Skeletal muscle tissue (tissue), 4 donors: Measurements from ENCODE around the gene HAND1. TPM values are rescaled to one million over a fixed set of nuclear protein-coding genes. Genes with fewer than 3 reads are reported as not detected.

Source experiments
- H3K27ac ChIP-seq: one replicate; pipeline ENCODE4 v1.7.0; 2013; ENCODE audit warnings: mild to moderate bottlenecking, low read depth, low read length, inconsistent platforms
- H3K27me3 ChIP-seq, 3 donors: one replicate each; pipeline ENCODE4 v1.7.0; 2013; ENCODE audit warnings: low read length in 3 of 3; ENCODE audit not compliant: control insufficient read depth in 3 of 3, insufficient read depth in 3 of 3
- H3K36me3 ChIP-seq, 3 donors: one replicate each; pipeline ENCODE4 v1.7.0; 2013; ENCODE audit warnings: low read length in 3 of 3; ENCODE audit not compliant: control insufficient read depth in 3 of 3, insufficient read depth in 3 of 3
- H3K4me1 ChIP-seq, 3 donors: one replicate each; pipeline ENCODE4 v1.7.0; 2013; ENCODE audit warnings: low read length in 3 of 3, mild to moderate bottlenecking in 3 of 3; ENCODE audit not compliant: control insufficient read depth in 3 of 3, insufficient read depth in 3 of 3
- H3K4me3 ChIP-seq, 3 donors: one replicate each; pipeline ENCODE4 v1.7.0; 2013; ENCODE audit warnings: low read length in 3 of 3
- H3K9ac ChIP-seq, 3 donors: one replicate each; pipeline ENCODE4 v1.7.0; 2013; ENCODE audit warnings: low read length in 3 of 3, mild to moderate bottlenecking in 3 of 3, moderate library complexity in 2 of 3, low read depth in 1 of 3
- H3K9me3 ChIP-seq, 3 donors: one replicate each; pipeline ENCODE4 v1.7.0; 2013; ENCODE audit warnings: low read length in 3 of 3; ENCODE audit not compliant: control insufficient read depth in 3 of 3
- total RNA-seq: library from RNA; depleted of rRNA; stranded (reverse); fragments of >200 nt; gene quantifications from one replicate; pipeline ENCODE4 v1.2.3, GENCODE V29; 2014
- donor health status: Osteomylitis.

HAND1 gene
- total RNA-seq, 1 donor from 2014 or later: not detected

GRCh38 chr5:154508114-154508513 is 30.1 kb upstream of the HAND1 start:
- peaks cover 0 to 18% (median 0%) of the 10 kb centered on the region in 3 donors for H3K27me3 ChIP-seq
- H3K4me1 ChIP-seq: no peaks in the 10 kb centered on the region
- H3K27ac ChIP-seq: no peak overlapping the region
- H3K9me3 ChIP-seq: no peaks in the 10 kb centered on the region
- no peak overlapping the region for H3K4me3 ChIP-seq
- no peak overlapping the region for H3K9ac ChIP-seq
- no peaks in the 10 kb centered on the region for H3K36me3 ChIP-seq

- Histone ChIP-seq H3K4me1 (no peaks in the 10 kb centered on the region), H3K9ac (no peak overlapping the region), H3K27ac (no peak overlapping the region), H3K9me3 (no peaks in the 10 kb centered on the region), H3K27me3 (peaks cover 7 to 27% (median 8%) of the 10 kb centered on the region in 3 donors), H3K36me3 (no peaks in the 10 kb centered on the region), H3K4me3 (no peak overlapping the region)
Observed at GRCh38 chr5:154506716-154507080, 28.7 kb upstream of the HAND1 start.

- H3K9me3 ChIP-seq: no peaks in the 10 kb centered on the region
- H3K36me3 ChIP-seq: no peaks in the 10 kb centered on the region
- no peaks in the 10 kb centered on the region for H3K4me1 ChIP-seq
- H3K27me3 ChIP-seq: peaks cover 7 to 24% (median 8%) of the 10 kb centered on the region in 3 donors
- H3K27ac ChIP-seq: no peak overlapping the region
- H3K4me3 ChIP-seq: no peak overlapping the region
- no peak overlapping the region for H3K9ac ChIP-seq
Observed at GRCh38 chr5:154506049-154506715, 28.2 kb upstream of the HAND1 start.

- H3K27me3 ChIP-seq: peaks cover 7 to 23% (median 8%) of the 10 kb centered on the region in 3 donors
- no peaks in the 10 kb centered on the region for H3K9me3 ChIP-seq
- no peaks in the 10 kb centered on the region for H3K36me3 ChIP-seq
- H3K27ac ChIP-seq: no peak overlapping the region
- no peaks in the 10 kb centered on the region for H3K4me1 ChIP-seq
- H3K9ac ChIP-seq: no peak overlapping the region
- no peak overlapping the region for H3K4me3 ChIP-seq
Observed at GRCh38 chr5:154505567-154505966, 27.5 kb upstream of the HAND1 start.

GRCh38 chr5:154503698-154504039 is 25.6 kb upstream of the HAND1 start:
- Histone ChIP-seq H3K36me3 (no peaks in the 10 kb centered on the region), H3K27me3 (peaks cover 7 to 23% (median 8%) of the 10 kb centered on the region in 3 donors), H3K27ac (no peak overlapping the region), H3K9me3 (no peaks in the 10 kb centered on the region), H3K9ac (no peak overlapping the region), H3K4me3 (no peak overlapping the region), H3K4me1 (no peaks in the 10 kb centered on the region)

- Histone ChIP-seq H3K36me3 (no peaks in the 10 kb centered on the region), H3K4me3 (no peak overlapping the region), H3K27ac (no peak overlapping the region), H3K4me1 (no peaks in the 10 kb centered on the region), H3K27me3 (peaks cover 7 to 20% (median 8%) of the 10 kb centered on the region in 3 donors), H3K9ac (no peak overlapping the region), H3K9me3 (no peaks in the 10 kb centered on the region)
Observed at GRCh38 chr5:154502180-154502579, 24.2 kb upstream of the HAND1 start.

GRCh38 chr5:154501566-154501965 is 23.5 kb upstream of the HAND1 start:
- H3K27ac ChIP-seq: no peak overlapping the region
- no peaks in the 10 kb centered on the region for H3K36me3 ChIP-seq
- H3K27me3 ChIP-seq: peaks cover 7 to 17% (median 8%) of the 10 kb centered on the region in 3 donors
- no peak overlapping the region for H3K4me3 ChIP-seq
- H3K4me1 ChIP-seq: no peaks in the 10 kb centered on the region
- H3K9me3 ChIP-seq: no peaks in the 10 kb centered on the region
- no peak overlapping the region for H3K9ac ChIP-seq

GRCh38 chr5:154498994-154499393 is 21.0 kb upstream of the HAND1 start:
- Histone ChIP-seq H3K27me3 (peaks cover 11 to 21% (median 12%) of the 10 kb centered on the region in 3 donors), H3K9me3 (no peaks in the 10 kb centered on the region), H3K36me3 (no peaks in the 10 kb centered on the region), H3K27ac (no peak overlapping the region), H3K4me1 (no peaks in the 10 kb centered on the region), H3K4me3 (no peak overlapping the region), H3K9ac (no peak overlapping the region)

GRCh38 chr5:154498591-154498990 is 20.6 kb upstream of the HAND1 start:
- no peaks in the 10 kb centered on the region for H3K9me3 ChIP-seq
- H3K36me3 ChIP-seq: no peaks in the 10 kb centered on the region
- H3K4me3 ChIP-seq: no peak overlapping the region
- no peaks in the 10 kb centered on the region for H3K4me1 ChIP-seq
- H3K27ac ChIP-seq: no peak overlapping the region
- H3K9ac ChIP-seq: no peak overlapping the region
- H3K27me3 ChIP-seq: peaks cover 13 to 23% (median 15%) of the 10 kb centered on the region in 3 donors

GRCh38 chr5:154494036-154494435 is 16.0 kb upstream of the HAND1 start:
- Histone ChIP-seq H3K27me3 (peaks cover 21 to 38% (median 28%) of the 10 kb centered on the region in 3 donors), H3K4me3 (no peak overlapping the region), H3K36me3 (no peaks in the 10 kb centered on the region), H3K9me3 (no peaks in the 10 kb centered on the region), H3K27ac (no peak overlapping the region), H3K4me1 (no peaks in the 10 kb centered on the region), H3K9ac (no peak overlapping the region)
